H9 (cell line): Measurements from ENCODE around the gene DDI1. TPM values are rescaled to one million over a fixed set of nuclear protein-coding genes. Genes with fewer than 3 reads are reported as not detected.

ENCODE experiments used
- DNase-seq: peaks from one replicate; pipeline ENCODE4 v3.0.0-alpha.2; 2017
- H2AFZ ChIP-seq: one replicate; pipeline ENCODE4 v1.6.1; 2013; ENCODE audit warnings: mild to moderate bottlenecking, low read length, control low read depth, moderate library complexity
- H2AK5ac ChIP-seq: 2 replicates; pipeline ENCODE4 v1.6.1; 2013; ENCODE audit warnings: low read length, control low read depth, mixed read lengths; ENCODE audit not compliant: insufficient read length
- H2BK120ac ChIP-seq: one replicate; pipeline ENCODE4 v1.6.1; 2013; ENCODE audit warnings: low read depth, mild to moderate bottlenecking, low read length, control low read depth, inconsistent platforms; ENCODE audit not compliant: poor library complexity, severe bottlenecking
- H2BK12ac ChIP-seq: 2 replicates; pipeline ENCODE4 v1.6.1; 2013; ENCODE audit warnings: low read length, control low read depth, mixed read lengths, low read depth; ENCODE audit not compliant: insufficient read length
- H2BK15ac ChIP-seq: 2 replicates; pipeline ENCODE4 v1.6.1; 2013; ENCODE audit warnings: low read depth, low read length, control low read depth
- H2BK20ac ChIP-seq: one replicate; pipeline ENCODE4 v1.6.1; 2013; ENCODE audit warnings: low read depth, mild to moderate bottlenecking, low read length, control low read depth, inconsistent platforms; ENCODE audit not compliant: poor library complexity, severe bottlenecking
- H2BK5ac ChIP-seq: 2 replicates; pipeline ENCODE4 v1.6.1; 2013; ENCODE audit warnings: low read length, control low read depth, mixed read lengths; ENCODE audit not compliant: insufficient read length
- H3K14ac ChIP-seq: 2 replicates; pipeline ENCODE4 v1.6.1; 2013; ENCODE audit warnings: low read length, control low read depth; ENCODE audit not compliant: insufficient read depth
- H3K18ac ChIP-seq: 2 replicates; pipeline ENCODE4 v1.6.1; 2013; ENCODE audit warnings: low read depth, mild to moderate bottlenecking, mixed read lengths, low read length, control low read depth; ENCODE audit not compliant: insufficient read length
- H3K23ac ChIP-seq: 2 replicates; pipeline ENCODE4 v1.6.1; 2013; ENCODE audit warnings: low read length, control low read depth, mixed read lengths, low read depth; ENCODE audit not compliant: insufficient read length
- H3K23me2 ChIP-seq: 2 replicates; pipeline ENCODE4 v1.6.1; 2013; ENCODE audit warnings: low read depth, mild to moderate bottlenecking, mixed read lengths, low read length, control low read depth; ENCODE audit not compliant: insufficient read length, poor library complexity, severe bottlenecking
- H3K27ac ChIP-seq: 2 replicates; pipeline ENCODE4 v1.5.1; 2013; ENCODE audit warnings: low read length, control low read depth, mixed read lengths, low read depth; ENCODE audit not compliant: insufficient read length
- H3K27me3 ChIP-seq: 2 replicates; pipeline ENCODE4 v1.6.1; 2013; ENCODE audit warnings: low read length, control low read depth, inconsistent platforms; ENCODE audit not compliant: insufficient read depth
- H3K4ac ChIP-seq: 2 replicates; pipeline ENCODE4 v1.6.1; 2013; ENCODE audit warnings: low read depth, mild to moderate bottlenecking, control low read depth, inconsistent platforms, low read length, moderate library complexity
- H3K4me1 ChIP-seq: 2 replicates; pipeline ENCODE4 v1.6.1; 2013; ENCODE audit warnings: low read length, control low read depth, inconsistent platforms; ENCODE audit not compliant: insufficient read depth
- H3K4me2 ChIP-seq: 2 replicates; pipeline ENCODE4 v1.6.1; 2013; ENCODE audit warnings: low read length, control low read depth, mixed read lengths; ENCODE audit not compliant: insufficient read length, insufficient read depth
- H3K56ac ChIP-seq: 2 replicates; pipeline ENCODE4 v1.6.1; 2013; ENCODE audit warnings: low read depth, mild to moderate bottlenecking, mixed read lengths, low read length, control low read depth; ENCODE audit not compliant: insufficient read length
- H3K79me1 ChIP-seq: 2 replicates; pipeline ENCODE4 v1.6.1; 2013; ENCODE audit warnings: low read depth, mild to moderate bottlenecking, moderate library complexity, low read length, control low read depth, inconsistent platforms; ENCODE audit not compliant: insufficient read depth, poor library complexity, severe bottlenecking
- H3K79me2 ChIP-seq: 2 replicates; pipeline ENCODE4 v1.6.1; 2013; ENCODE audit warnings: low read length, control low read depth, inconsistent platforms; ENCODE audit not compliant: insufficient read depth
- H3K9ac ChIP-seq: 2 replicates; pipeline ENCODE4 v1.6.1; 2013; ENCODE audit warnings: low read length, control low read depth, mixed read lengths; ENCODE audit not compliant: insufficient read length; ENCODE audit errors: extremely low read depth
- H3K9me3 ChIP-seq: one replicate; pipeline ENCODE4 v1.6.1; 2013; ENCODE audit warnings: low read depth, low read length, inconsistent platforms; ENCODE audit not compliant: control insufficient read depth
- H3T11ph ChIP-seq: one replicate; pipeline ENCODE4 v1.6.1; 2013; ENCODE audit warnings: mild to moderate bottlenecking, low read length, control low read depth, inconsistent platforms
- H4K20me1 ChIP-seq: one replicate; pipeline ENCODE4 v1.6.1; 2013; ENCODE audit not compliant: control insufficient read depth, insufficient read length, insufficient read depth
- H4K5ac ChIP-seq: 2 replicates; pipeline ENCODE4 v1.6.1; 2013; ENCODE audit warnings: low read depth, mild to moderate bottlenecking, mixed read lengths, low read length, control low read depth; ENCODE audit not compliant: insufficient read length
- H4K8ac ChIP-seq: replicated peaks from 2 replicates; pipeline ENCODE4 v1.6.1; 2013; ENCODE audit warnings: low read length, control low read depth, mixed read lengths, low read depth; ENCODE audit not compliant: insufficient read length
- H4K91ac ChIP-seq: 2 replicates; pipeline ENCODE4 v1.6.1; 2013; ENCODE audit warnings: low read depth, mild to moderate bottlenecking, moderate library complexity, mixed read lengths, low read length, control low read depth; ENCODE audit not compliant: insufficient read length
- H3K27ac Mint-ChIP-seq, 3 experiments: 2 replicates in 2 of 3; 3 replicates in 1 of 3; pipeline ENCODE4 v1.8.0; 2020 to 2021; ENCODE audit warnings: mixed read lengths in 3 of 3, mild to moderate bottlenecking in 1 of 3, moderate library complexity in 1 of 3
- H3K27me3 Mint-ChIP-seq: 2 replicates; pipeline ENCODE4 v1.8.0; 2021; ENCODE audit warnings: low read depth, mild to moderate bottlenecking, moderate library complexity, mixed read lengths
- H3K36me3 Mint-ChIP-seq, 3 experiments: 2 replicates in 2 of 3; 3 replicates in 1 of 3; pipeline ENCODE4 v1.8.0; 2020 to 2021; ENCODE audit warnings: low read depth in 3 of 3, mixed read lengths in 3 of 3; ENCODE audit not compliant: insufficient read depth in 1 of 3
- H3K4me1 Mint-ChIP-seq, 2 experiments: 2 replicates each; pipeline ENCODE4 v1.8.0; 2020; ENCODE audit warnings: mixed read lengths in 2 of 2
- H3K4me3 Mint-ChIP-seq, 2 experiments: 2 replicates in 1 of 2; 3 replicates in 1 of 2; pipeline ENCODE4 v1.8.0; 2020 to 2021; ENCODE audit warnings: mild to moderate bottlenecking in 2 of 2, mixed read lengths in 2 of 2, moderate library complexity in 1 of 2
- H3K9me3 Mint-ChIP-seq, 2 experiments: 2 replicates in 1 of 2; 3 replicates in 1 of 2; pipeline ENCODE4 v1.8.0; 2020; ENCODE audit warnings: mild to moderate bottlenecking in 2 of 2, mixed read lengths in 2 of 2, moderate library complexity in 1 of 2
- CTCF ChIP-seq: fragments of 200-600 bp; sonication (generic); conservative IDR thresholded peaks from 3 replicates; pipeline ENCODE4 v1.8.0; 2021; ENCODE audit warnings: antibody characterized with exemption, mild to moderate bottlenecking
- WGBS: extraction: QIAGEN DNeasy Blood & Tissue Kit; methylation state at CpG from one replicate; pipeline ENCODE4 v1.1.7; 2013; ENCODE audit warnings: missing lambda C conversion rate, low lambda C conversion rate, mixed read lengths; ENCODE audit not compliant: insufficient read length; ENCODE audit errors: extremely low coverage; 5-methylcytosine and 5-hydroxymethylcytosine counted together
- total RNA-seq: library from RNA; stranded (reverse); gene quantifications from 2 replicates; pipeline ENCODE4 v1.2.1, GENCODE V29; 2021

The DDI1 gene
- total RNA-seq, 1 experiment from 2014 or later: not detected

- Histone ChIP-seq H3K27me3 (no peaks in the 10 kb centered on the region), H3K79me2 (no peaks in the 10 kb centered on the region), H2AK5ac (no peak overlapping the region), H3K56ac (no peak overlapping the region), H3K14ac (no peak overlapping the region), H3K9ac (no peak overlapping the region), H3K79me1 (no peaks in the 10 kb centered on the region), H4K91ac (no peak overlapping the region), H2BK5ac (no peak overlapping the region), H4K20me1 (no peaks in the 10 kb centered on the region), H3K4ac (no peak overlapping the region), H3K4me1 (no peaks in the 10 kb centered on the region), H4K8ac (no peak overlapping the region), H3K23me2 (no peaks in the 10 kb centered on the region), H2BK20ac (no peak overlapping the region), H3K9me3 (no peaks in the 10 kb centered on the region), H4K5ac (no peak overlapping the region), H3K18ac (no peak overlapping the region), H3K4me2 (no peak overlapping the region), H2BK120ac (no peak overlapping the region), H2AFZ (no peak overlapping the region), H3K23ac (no peak overlapping the region), H2BK12ac (no peak overlapping the region), H3T11ph (no peak overlapping the region), H2BK15ac (no peak overlapping the region), H3K27ac (no peak overlapping the region)
- TF ChIP-seq CTCF: no peak
- Mint-ChIP-seq H3K27me3 (no peaks in the 10 kb centered on the region), H3K4me1 (no peaks in the 10 kb centered on the region), H3K36me3 (no peaks in the 10 kb centered on the region), H3K4me3 (no peak overlapping the region), H3K27ac (no peak overlapping the region), H3K9me3 (0 out of 5 replicates have a peak, but pooled peaks cover 0 to 3% of the 10 kb centered on the region in 2 experiments)
- no CpG with 5 or more reads among the region's 5 CpGs for WGBS
- no peak for DNase-seq
Observed at GRCh38 chr11:104000798-104001197, 35.6 kb upstream of the DDI1 start.
